GM18858 (cell line): Measurements from ENCODE around the gene FANCC.
"Not testable (repeated sequence)": the region's sequence is repeated elsewhere in the genome, so short reads cannot be mapped to it uniquely, and the experiment has no call there.

Experiments used
- ATAC-seq: cut with Tn5 transposase; IDR thresholded peaks from one replicate; pipeline ENCODE4 v1.9.1; 2021; ENCODE audit not compliant: unreplicated experiment

The FANCC gene

DNA sequence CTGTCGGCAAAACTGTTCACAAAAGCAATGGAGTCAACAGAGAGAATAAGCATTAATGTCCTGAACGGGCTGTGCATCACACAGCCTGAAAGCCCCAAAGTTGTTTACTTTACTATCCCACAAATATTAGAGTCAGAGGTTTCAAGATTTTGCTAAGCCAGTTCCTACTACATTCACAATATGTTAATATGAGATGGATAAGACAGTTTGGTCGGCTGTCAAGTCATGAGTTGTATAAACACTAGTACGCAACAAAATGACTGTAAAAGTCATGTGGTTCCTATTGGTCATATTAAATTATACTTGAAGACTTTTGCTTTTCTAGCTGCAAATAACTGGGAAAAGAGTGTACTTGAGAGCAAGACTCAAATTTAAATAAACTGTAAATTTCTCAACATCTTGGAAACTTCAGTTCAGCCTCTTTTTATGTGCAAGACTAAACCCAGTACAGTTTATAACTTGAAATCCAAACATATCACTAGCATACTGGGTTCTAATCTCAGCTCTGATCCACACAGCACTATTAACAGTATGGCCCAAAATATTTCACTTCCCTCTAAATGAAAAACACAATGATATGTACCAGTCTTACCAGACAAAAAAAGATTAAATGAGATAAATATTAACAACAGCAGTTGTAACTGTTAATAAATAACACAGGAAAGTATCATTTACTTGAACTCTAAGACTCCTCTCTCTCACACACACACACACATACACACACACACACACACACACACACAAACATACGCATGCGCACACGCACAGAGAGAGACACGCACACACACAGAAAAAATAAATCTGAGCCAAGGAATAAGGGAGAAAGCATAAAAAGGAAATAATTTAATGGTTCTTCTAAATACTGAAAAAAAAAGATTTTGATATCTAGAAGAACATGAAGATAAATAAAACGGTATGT, 33.1 kb downstream of the FANCC start:
- no peak for ATAC-seq

DNA sequence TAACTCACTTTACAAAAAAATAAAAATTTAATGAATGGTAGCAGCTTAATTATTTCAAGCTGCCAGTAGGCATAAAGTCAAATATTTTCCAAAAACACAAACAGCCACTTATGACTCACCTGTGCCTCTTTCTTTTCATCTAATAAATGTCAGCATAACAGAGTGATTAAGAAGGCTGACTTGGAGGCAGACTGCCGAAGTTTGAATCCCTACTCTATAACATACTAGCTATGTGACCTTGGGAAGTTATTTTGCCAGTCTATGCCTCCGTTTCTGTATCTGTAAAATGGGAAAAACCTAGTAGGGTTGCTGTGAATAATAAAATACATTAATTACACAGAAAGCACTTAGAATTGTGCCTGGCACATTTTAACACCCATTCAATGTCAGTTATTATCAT, 33.8 kb downstream of the FANCC start:
- no peak for ATAC-seq

DNA sequence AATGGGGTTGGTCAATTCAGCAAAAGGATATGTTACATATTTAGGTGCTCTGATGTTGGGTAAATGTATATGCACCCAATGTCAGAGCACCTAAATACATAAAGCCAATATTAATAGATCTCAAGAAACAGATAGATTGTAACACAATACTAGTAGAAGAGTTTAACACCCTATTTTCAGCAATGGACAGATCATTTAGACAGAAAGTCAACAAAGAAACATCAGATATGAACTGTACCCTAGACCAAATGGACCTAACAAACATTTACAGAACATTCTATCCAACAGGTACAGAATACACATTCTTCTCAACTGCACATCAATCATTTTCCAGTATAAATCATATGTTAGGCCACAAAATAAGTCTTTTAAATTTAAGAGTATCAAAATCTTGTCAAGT, 35.2 kb downstream of the FANCC start:
- ATAC-seq = no peak

DNA sequence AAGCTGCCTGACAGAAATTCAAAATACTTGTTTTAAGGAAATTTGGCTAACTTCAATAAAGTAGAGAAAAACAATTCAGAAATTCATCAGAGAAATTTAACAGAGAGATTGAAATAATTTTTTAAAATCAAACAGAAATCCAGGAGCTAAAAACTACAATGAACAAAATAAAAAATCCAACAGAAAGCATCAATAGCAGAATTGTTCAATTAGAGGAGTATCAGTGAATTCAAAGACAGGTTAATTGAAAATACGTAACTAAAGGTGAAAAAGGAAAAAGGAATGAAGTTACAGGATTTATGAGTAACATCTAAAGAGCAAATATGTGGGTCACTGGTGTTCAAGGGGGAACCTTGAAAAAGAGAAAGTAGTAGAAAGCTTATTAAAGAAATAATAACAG, 36.8 kb downstream of the FANCC start:
- ATAC-seq = no peak

DNA sequence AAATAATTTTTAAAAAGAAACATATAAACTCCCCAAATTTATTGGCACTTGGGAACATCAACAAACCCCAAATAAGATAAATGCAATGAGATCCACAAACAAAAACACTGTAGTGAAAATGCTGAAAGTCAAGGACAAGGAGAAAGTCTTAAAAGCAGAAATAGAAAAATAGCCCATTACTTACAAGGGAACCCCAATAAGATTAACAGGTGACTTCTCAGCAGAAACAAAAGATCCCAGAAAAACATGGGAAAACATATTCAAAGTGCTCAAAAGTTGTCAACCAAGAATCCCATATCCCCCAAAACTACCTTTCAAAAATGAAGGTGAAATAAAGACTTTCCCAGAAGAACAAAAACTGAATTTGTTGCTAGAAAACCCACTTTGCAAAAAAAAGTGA, 40.0 kb downstream of the FANCC start:
- no peak for ATAC-seq

DNA sequence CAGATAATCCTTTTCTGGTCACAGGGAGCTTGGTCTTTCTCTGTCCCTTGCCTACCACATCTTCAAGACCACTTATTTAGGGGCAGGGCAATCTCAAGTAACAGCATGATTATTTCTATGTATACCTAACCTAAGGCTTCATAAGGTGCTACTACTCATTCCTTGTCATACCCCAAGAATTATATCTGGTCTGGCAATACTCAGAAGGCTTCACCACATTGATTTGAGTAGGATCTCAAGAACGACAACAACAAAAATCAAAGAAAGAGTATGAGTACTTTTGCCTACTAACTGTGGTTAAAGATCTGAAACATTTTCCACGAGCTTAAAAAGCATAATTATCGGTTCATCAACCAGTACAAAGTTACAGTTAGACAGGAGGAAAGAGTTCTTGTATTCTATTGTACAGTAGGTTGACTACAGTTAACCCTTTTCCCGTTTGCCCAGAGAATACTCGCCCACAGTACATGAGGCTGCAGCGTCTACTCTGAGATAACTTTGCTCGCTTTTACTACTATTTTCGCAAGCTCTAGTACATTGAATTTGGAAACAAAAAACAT, 41.0 kb downstream of the FANCC start:
- no peak for ATAC-seq

DNA sequence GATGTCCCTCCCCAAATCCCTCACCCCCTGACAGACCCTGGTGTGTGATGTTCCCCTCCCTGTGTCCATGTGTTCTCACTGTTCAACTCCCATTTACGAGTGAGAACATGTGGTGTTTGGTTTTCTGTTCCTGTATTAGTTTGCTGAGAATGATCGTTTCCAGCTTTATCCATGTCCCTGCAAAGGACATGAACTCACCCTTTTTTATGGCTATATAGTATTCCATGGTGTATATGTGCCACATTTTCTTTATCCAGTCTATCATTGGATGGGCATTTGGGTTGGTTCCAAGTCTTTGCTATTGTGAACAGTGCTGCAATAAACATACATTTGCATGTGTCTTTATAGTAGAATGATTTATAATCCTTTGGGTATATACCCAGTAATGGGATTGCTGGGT, 43.3 kb downstream of the FANCC start:
- ATAC-seq = not testable (repeated sequence)

DNA sequence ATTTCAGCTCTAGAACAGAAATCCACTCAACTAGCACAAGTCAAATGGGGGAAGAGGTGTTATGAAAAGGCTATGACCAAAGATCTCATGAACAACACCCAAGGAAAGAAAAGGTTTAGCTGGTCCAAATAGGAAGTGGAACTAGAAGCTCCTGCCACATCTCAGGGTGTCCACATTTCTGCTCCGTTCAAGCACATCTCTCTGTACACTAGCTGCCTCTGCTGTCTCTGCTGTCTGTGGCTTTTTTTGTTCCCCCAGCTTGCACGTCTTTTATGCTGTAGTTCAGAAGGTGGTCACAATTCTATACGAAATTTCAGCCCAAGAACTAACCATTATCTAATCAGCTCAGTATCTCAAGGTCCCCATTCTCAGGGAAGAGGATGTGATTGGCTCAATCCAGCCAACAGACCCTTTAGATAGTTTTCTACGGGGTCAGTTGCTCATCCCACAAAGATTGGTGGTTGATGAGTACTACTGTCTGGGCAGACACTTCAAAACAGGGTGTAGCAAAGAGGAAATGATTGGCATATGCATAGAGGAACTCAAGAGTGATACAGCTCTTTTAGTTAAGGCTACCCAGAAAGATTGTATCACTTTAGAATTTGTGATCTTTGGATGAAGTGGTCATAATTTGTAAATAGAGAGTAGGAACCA, 44.0 kb downstream of the FANCC start:
- ATAC-seq = no peak

DNA sequence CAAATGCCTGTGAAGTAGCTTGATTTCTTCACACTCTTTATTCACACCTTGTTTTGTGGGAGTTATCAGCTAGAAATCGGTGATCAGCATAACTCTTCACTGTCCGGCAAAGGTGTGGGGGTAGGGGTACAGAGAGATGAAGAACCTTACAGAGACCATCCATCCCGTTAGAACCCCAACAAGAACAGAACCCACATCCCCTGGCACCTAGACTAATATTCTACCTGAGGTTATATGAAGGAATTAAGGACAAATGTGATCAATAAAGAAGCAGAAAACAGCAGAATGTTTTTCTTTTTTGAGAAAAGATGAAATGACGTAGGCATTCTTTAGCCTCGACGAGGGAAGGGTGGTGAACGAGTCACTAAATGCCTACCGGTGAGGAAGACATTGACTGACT, 44.7 kb downstream of the FANCC start:
- ATAC-seq = no peak

DNA sequence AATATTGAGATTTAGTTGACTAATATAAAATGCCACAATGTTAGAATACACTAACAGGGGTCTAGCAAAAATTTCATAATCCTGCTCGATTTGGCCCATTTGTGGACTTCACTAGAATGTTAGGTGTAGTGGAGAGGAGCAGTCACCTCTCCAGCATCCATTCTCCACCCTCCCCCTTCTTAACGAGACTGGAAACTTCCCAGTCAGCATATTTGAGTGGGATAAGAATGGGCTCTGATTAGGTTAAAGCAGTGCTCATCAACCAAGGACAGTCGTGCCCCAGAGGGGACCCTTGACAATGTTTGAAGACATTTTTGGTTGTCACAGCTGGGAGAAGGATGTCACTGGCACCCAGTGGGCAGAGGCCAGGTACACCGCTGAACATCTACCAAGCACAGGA, 46.7 kb downstream of the FANCC start:
- no peak for ATAC-seq

DNA sequence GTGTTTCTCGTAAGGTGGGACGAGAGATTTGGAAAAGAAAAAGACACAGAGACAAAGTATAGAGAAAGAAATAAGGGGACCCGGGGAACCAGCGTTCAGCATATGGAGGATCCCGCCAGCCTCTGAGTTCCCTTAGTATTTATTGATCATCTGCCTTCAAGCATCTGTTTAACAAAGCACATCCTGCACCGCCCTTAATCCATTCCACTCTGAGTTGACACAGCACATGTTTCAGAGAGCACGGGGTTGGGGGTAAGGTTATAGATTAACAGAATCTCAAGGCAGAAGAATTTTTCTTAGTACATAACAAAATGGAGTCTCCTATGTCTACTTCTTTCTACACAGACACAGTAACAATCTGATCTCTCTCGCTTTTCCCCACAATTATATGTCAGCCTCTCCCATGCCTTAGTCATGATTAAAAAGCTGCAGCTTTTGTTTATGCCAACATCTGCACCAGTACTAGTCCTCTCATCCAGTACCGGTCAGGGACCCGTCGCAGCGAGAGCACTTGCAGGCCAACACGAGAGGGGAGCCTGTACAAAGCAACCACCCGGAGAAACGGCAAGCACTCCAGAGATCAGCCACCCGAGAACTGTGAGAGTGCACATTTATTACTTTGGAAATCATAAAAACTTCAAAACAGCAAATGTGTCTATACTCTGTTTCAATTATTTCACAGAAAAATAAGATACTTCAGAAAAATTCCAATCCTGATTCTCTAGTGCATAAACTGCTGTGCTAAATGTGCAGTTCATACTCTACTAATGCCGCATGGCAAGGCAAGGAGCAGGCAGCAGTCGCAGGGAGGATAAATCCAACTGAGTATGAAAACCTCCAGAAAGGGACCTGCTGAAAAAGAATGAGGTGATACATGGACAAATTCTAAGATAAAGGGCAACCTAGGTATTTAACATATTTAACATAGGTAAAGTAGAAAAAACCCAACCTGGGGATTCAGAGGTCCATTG, 47.4 kb downstream of the FANCC start:
- not testable (repeated sequence) for ATAC-seq

DNA sequence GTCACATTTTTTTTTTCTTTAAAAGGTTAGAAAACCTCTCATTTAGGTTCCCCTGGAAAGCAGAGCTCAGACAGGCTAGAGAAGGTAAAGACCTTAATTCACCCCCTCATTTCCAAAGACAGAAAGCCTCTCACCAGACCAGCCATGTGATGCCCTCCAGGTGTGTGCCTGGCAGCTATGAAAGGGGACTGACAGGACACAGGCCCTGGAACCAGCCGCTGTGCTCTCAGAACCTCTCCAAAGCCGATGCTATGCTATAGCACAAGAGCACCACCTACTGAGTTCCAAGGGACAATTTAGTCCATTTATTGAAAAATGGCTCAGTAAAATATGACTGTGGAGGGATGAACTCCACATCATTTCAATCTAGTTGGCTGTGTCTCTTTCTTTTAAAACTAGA, 48.8 kb downstream of the FANCC start:
- no peak for ATAC-seq

DNA sequence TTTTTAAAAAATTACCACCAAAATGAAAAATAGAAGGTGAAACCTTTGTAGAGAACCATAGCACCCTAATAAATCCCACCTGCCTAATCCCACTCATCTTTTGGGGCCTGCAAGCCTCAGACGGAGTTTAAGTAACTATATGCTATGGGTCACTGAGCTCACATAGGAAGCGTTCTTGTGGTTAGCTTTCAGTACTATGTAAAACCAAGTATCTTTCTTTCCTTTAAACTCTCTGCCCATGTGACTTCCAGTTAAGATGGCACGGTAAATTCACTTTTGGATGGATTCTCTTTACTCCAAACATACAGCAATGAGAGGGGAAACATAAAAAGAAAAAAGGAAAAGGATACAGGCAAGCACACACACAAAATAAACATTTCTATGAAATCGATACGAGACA, 50.9 kb downstream of the FANCC start:
- peak; percentile 72 for ATAC-seq

DNA sequence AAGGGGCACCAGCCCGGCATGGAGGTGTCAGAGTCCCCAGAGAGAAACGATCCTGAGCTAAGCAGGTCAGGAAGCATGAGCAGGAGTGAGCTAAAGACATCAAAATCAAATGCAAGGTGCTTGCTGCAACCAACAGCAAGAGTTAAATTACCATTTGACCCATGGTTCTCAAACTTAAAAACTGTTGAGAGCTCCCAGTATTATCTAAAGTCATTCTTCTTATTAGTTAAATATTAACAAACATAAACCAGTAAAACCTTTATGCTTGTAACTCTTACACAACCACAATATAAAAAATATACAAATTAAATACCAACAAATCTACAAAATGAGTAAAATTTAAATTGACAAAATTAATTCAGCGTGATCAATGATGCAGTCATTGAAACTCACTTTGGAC, 51.5 kb downstream of the FANCC start:
- ATAC-seq = no peak

DNA sequence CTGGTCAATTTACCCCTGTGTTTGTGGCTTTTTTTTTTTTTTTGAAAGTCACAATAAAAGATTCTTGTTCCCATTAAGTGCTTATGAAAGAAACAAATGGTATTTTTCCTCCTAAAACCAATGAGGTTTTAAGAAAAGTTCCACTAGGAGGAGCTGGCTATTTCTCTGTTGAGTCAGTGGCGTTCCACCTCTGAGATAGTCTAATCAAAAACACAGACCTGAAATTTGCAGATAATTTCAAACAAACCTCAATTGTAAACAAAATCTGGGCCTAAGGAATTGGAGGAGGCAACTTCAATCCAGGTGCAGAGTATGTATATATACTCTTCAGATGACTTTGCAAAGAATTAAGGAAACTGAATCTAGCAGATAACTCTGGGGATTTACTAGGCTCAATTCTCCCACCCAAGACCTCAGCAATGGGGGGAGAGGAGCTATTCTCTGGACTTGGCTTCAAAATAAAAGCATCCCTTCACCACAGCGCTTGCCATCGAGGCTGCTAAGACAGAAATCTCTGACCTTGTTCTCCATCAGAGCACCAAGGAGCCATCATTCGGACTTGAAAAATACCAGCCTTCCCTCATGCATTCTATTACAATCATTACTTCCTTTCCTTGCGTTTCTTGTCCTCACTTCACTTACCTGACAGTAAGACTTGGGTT, 52.4 kb downstream of the FANCC start:
- ATAC-seq = no peak

DNA sequence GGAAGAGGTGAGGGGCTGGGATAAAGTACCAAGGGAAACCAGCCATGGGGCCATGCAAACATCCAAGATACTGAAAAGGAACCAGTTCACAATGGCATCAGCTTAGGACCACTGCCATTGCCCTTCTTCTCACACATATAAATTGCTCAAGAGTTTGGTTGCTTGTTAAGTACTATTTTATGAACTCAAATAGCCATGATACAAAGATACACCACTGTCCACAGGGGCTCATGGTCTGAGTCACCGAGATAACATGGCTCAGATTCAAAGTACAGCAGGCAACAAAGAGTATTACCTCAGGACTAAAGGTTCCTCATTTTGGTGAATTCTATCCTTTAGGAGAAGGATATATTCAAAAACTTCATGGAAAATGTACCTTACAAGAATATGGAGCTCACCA, 55.6 kb downstream of the FANCC start:
- no peak for ATAC-seq

DNA sequence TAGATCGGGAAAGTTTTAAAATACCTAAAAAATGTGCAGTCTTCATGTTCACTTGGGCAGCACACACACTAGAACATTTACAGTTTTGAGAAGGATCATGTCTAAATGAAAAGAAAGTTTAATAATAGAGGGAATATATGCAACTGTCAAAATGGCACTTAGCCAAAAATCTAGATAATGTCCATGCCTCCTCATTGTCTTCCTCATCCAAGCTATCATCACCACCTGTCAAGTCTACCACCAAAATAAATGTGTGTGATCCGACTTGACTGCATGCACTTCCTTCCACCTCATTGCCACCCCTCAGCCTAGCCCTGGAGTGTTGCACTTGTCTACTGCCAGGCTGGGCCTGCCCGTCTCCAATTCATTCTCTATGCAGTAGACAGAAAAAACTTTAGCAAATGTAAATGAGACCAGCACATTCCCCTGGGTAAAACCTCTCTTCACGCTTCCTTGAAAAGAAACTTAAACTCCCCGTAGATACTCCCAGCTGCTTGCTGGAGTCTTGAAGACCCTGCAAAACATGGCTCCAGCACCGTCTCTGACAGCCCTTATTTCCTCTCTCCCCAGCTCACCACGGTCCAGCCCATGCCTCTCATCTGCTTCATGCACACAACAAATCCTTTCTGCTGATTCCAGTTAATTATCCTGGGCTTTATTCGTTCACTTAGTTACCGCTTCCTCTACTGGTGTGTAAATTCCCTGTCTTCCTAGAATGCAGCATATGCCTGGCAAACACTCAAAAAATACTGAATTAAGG, 66.9 kb downstream of the FANCC start:
- ATAC-seq = no peak

DNA sequence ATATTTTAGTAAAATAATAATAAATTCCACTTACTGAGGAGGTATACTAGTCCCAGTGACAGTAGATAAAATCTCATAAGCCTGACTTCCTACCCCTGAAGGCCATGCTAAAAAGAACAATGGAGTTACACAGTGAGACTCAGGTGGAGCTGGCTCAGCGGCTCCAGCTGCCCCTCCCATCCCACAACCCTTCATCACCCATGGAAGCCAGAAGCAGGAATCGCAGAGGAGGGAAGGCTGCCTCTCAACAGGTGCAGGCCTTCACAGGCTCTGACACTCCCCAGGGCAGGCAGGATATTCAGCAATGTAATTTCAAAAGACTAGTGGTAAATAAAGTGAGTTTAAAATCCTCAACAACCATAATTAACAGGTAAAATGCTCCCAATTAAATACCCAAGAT, 67.5 kb downstream of the FANCC start:
- no peak for ATAC-seq

DNA sequence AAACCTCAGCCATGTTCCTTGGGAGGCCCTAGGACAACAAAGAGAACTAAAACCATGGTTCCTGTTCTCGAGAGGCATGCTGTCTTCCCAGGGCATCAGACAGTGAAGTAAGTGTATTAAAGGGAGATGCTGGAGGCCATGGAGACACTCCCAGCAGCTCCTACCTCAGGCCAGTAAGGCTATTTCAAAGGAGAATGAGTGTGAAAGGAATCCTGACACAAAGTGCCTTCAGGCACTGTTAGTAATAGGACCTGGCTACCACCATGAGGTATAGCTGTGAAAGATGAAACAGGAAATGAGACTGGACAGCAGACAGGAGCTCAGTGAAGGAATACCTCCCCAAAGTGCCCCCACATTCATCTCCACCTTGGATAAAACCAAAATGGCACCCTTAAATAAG, 71.0 kb downstream of the FANCC start:
- ATAC-seq = no peak

DNA sequence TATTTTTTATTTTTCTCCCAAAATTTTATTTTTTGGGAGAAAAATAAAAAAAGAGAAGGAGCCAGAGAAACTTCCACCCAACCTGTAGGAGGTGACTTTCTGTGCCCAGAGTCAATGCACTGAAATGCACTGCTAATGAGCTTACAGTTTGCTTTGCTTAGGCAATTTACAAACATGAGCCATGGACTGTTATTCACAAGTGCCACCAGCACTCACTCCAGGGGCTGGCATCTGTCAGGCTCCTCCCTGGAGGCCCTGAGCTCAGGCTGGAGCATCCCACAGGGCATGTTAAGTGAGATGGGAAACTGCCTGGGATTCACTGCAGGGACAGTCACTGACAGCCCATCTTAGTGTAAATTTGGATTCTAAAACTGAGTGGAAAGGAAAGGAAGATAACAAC, 74.9 kb downstream of the FANCC start:
- no peak for ATAC-seq
